ENCODE data around the gene TMEM259. TPM values are rescaled to one million over a fixed set of nuclear protein-coding genes. Genes with fewer than 3 reads are reported as not detected.

Gene TMEM259
- total RNA-seq, 1 donor from 2014 or later = 257 TPM

- Mint-ChIP-seq H3K4me1 (peaks cover 9% of the 10 kb centered on the region), H3K36me3 (ENCODE audit: low read depth) (peaks cover 22% of the 10 kb centered on the region), H3K4me3 (no peak overlapping the region), H3K27ac (no peak overlapping the region), H3K27me3 (peaks cover 16% of the 10 kb centered on the region), H3K9me3 (no peaks in the 10 kb centered on the region)
- DNase-seq (no peak), ATAC-seq (ENCODE audit: low read depth) (no peak)
- POLR2A ChIA-PET = interaction anchor here (1.3 kb wide), 1 partner anchor 10 kb away, joined by 4 read pairs; the partner anchor contains the start of gene WDR18
- intact Hi-C loops (cut with micrococcal nuclease) = no loop called here
- TF ChIP-seq, protein P1, sequence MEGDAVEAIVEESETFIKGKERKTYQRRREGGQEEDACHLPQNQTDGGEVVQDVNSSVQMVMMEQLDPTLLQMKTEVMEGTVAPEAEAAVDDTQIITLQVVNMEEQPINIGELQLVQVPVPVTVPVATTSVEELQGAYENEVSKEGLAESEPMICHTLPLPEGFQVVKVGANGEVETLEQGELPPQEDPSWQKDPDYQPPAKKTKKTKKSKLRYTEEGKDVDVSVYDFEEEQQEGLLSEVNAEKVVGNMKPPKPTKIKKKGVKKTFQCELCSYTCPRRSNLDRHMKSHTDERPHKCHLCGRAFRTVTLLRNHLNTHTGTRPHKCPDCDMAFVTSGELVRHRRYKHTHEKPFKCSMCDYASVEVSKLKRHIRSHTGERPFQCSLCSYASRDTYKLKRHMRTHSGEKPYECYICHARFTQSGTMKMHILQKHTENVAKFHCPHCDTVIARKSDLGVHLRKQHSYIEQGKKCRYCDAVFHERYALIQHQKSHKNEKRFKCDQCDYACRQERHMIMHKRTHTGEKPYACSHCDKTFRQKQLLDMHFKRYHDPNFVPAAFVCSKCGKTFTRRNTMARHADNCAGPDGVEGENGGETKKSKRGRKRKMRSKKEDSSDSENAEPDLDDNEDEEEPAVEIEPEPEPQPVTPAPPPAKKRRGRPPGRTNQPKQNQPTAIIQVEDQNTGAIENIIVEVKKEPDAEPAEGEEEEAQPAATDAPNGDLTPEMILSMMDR (IDR thresholded peaks at IDR 0.05) = no peak
- CTCF ChIA-PET = no interaction called here
Observed at GRCh38 chr19:993831-994393, 27.0 kb downstream of the TMEM259 start.

GRCh38 chr19:993361-993830, 27.5 kb downstream of the TMEM259 start:
- no peaks in the 10 kb centered on the region for H3K9me3 Mint-ChIP-seq
- H3K4me3 Mint-ChIP-seq = no peak overlapping the region

GRCh38 chr19:992670-993055, 28.3 kb downstream of the TMEM259 start:
- no peak for DNase-seq
- ChIA-PET CTCF (no interaction called here), POLR2A (interaction anchor here (0.5 to 0.8 kb wide), 2 partner anchors 9 to 110 kb away, joined by 3 to 4 read pairs; partner anchors contain the start of gene WDR18)
- H3K27me3 Mint-ChIP-seq = peaks cover 7% of the 10 kb centered on the region
- H3K36me3 Mint-ChIP-seq (ENCODE audit: low read depth) = peaks cover 31% of the 10 kb centered on the region
- no peak overlapping the region for H3K4me3 Mint-ChIP-seq
- H3K9me3 Mint-ChIP-seq = no peaks in the 10 kb centered on the region
- H3K27ac Mint-ChIP-seq = no peak overlapping the region
- no peak for ATAC-seq (ENCODE audit: low read depth)
- TF ChIP-seq, protein P1 (IDR thresholded peaks at IDR 0.05) = no peak
- peaks cover 9% of the 10 kb centered on the region for H3K4me1 Mint-ChIP-seq
- intact Hi-C loops (cut with micrococcal nuclease) = no loop called here

More at GRCh38 chr19:993361-993830, 27.5 kb downstream of the TMEM259 start:
- ChIA-PET CTCF (no interaction called here), POLR2A (interaction anchor here (1.3 kb wide), 1 partner anchor 9 kb away, joined by 4 read pairs; the partner anchor contains the start of gene WDR18)
- DNase-seq = no peak
- H3K4me1 Mint-ChIP-seq = peaks cover 9% of the 10 kb centered on the region
- TF ChIP-seq, protein P1 (IDR thresholded peaks at IDR 0.05) = no peak
- no peak overlapping the region for H3K27ac Mint-ChIP-seq
- H3K27me3 Mint-ChIP-seq = peaks cover 13% of the 10 kb centered on the region
- peaks cover 26% of the 10 kb centered on the region for H3K36me3 Mint-ChIP-seq (ENCODE audit: low read depth)
- intact Hi-C loops (cut with micrococcal nuclease) = no loop called here
- no peak for ATAC-seq (ENCODE audit: low read depth)

GRCh38 chr19:991932-992669, 28.8 kb downstream of the TMEM259 start:
- no peak for DNase-seq
- no peak for ATAC-seq (ENCODE audit: low read depth)
- Mint-ChIP-seq H3K27ac (no peak overlapping the region), H3K4me1 (peaks cover 9% of the 10 kb centered on the region), H3K9me3 (no peaks in the 10 kb centered on the region), H3K27me3 (peaks cover 6% of the 10 kb centered on the region), H3K36me3 (ENCODE audit: low read depth) (peaks cover 35% of the 10 kb centered on the region), H3K4me3 (no peak overlapping the region)
- TF ChIP-seq, protein P1 (IDR thresholded peaks at IDR 0.05) = no peak
- POLR2A ChIA-PET = interaction anchor here (0.5 to 0.8 kb wide), 3 partner anchors 8 to 111 kb away, joined by 3 to 4 read pairs (median 4); partner anchors contain the start of gene WDR18
- CTCF ChIA-PET = no interaction called here
- intact Hi-C loops (cut with micrococcal nuclease) = no loop called here
